Central memory CD4-positive, alpha-beta T cell (primary cell): ENCODE results near the gene RIMBP2.

Experiments used
- DNase-seq: peaks from one replicate; pipeline ENCODE4 v3.0.0; 2022

RIMBP2 gene

DNA sequence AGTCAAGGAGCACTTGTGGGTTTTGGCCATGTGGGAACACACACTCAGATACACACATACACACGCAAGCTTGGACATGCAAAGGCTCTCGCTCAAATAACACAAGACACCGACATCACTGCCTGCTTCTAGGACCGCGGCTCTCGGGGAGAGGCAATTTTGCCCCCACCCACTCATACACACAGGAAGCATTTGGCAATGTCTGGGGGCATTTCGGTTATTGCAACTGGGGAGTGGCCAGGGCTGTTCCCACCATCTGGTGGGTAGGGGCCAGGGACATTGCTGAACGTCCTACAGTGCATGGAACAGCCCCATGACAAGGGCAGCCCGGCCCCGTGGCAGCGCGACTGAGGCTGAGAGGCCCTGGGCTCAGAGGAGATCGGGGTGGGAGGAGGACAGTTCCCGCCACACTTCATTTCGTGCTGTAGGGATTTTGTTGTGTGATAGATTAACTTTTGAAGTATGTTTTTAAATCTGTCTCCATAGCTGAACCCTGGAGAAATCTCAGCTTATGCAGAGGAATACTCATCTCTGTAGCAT is 35.6 kb downstream of the RIMBP2 start:
- no peak for DNase-seq

DNA sequence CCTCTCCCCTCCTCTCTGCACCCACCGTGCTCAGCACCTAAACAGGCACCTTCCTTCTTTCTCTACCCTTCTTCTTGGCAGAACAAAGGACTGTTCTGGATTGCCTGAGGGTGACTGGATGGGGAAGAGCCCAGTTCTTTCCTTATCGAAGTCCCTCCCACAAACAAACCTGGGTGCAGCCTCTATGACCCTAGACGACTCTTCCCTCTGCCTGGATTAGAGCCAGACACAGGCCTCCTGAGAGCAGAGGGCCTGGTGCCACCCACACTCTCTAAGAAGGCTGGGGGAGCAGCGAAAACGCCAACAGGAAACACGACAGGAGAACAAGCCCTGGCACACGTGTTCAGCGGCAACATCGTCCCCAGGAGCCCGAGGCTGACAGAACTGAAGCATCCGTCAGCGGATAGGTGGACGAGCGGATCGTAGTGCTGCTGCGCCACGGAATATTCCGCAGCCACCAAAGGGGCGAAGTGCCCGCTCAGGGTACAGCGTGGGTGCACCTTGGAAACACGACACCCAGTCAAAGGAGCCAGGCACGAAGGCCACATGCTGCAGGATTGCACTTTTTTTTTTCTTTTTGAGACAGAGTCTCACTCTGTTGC is 38.0 kb downstream of the RIMBP2 start:
- no peak for DNase-seq

DNA sequence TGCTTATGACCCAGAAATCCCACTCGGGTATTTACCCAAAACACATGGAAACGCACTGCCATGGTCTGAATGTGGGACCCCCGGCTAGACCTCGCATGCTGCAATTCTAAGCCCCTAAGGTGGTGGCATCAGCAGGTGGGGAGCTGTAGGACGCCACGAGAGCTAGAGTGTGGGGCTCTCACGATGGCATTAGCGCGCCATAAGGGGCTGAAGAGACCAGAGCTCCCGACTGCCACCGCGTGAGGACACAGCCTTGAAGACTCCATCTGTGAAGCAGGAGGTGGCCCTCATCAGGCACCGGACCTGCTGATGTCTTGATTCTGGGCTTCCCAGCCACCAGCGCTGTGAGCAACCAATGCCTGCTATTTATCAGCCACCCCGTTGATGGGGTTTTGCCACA is 40.3 kb downstream of the RIMBP2 start:
- DNase-seq: no peak

- DNase-seq: no peak
Measured at GRCh38 chr12:130675121-130675520, 41.0 kb downstream of the RIMBP2 start.

DNA sequence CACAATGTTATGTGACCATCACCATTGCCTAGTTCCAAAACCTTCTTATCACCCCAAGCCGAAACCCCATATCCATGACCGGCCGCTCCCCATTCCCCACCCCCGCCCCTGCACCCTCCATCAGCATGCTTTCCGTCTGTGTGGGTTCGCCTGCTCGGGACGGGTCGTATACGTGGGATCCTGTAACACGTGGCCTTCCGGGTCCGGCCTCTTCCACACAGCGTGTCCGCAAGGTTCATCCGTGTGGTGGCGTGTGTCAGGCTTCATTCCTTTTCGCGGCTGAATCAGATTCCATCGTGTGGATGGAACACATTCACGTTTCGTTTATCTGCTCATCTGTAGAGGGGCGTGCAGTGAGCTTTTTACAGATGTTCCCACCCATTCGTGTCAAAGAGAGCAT is 41.4 kb downstream of the RIMBP2 start:
- no peak for DNase-seq

GRCh38 chr12:130673036-130673705 is 42.9 kb downstream of the RIMBP2 start:
- DNase-seq: no peak

GRCh38 chr12:130672089-130672820 is 43.8 kb downstream of the RIMBP2 start:
- no peak for DNase-seq

DNA sequence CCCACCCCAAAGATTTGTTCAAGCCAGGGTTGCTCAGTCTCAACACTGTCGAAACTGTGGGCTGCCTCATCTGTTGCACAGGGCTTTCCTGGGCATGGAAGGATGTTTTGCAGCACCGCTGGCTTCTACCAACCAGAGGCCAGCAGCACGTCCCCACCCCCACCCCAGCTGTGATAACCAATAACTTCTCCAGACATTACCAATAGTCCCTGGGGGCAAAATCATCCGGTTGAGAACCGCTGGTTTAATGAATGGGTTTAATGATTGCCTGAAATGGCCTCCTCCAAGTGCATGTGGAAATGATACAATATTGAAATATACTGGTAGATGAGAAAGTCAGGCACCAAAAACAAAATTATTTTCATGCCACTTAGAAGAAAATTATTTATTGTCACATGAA is 44.5 kb downstream of the RIMBP2 start:
- DNase-seq: no peak

GRCh38 chr12:130669797-130670196 is 46.3 kb downstream of the RIMBP2 start:
- DNase-seq: no peak

GRCh38 chr12:130669205-130669557 is 46.9 kb downstream of the RIMBP2 start:
- no peak for DNase-seq

GRCh38 chr12:130668286-130669204 is 47.6 kb downstream of the RIMBP2 start:
- DNase-seq: no peak

GRCh38 chr12:130667421-130667960 is 48.6 kb downstream of the RIMBP2 start:
- no peak for DNase-seq

DNA sequence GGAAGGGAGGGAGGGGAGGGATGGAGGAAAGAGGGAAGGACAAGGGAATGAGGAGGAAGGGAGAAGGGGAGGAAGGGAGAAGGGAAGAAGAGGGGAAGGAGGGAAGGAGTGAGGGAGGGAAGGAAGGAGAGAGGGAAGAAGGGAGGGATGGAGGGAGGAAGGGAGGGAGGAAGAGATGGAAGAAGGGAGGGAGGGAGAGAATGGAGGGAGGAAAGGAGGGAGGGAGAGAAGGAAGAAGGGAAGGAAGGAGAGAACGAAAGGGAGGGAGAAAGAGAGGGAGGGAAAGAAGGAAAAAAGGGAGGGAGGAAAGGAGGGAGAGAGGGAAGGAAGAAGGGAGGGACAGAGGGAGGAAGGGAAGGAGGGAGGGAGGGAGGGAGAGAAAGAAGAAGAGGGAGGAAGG is 49.5 kb downstream of the RIMBP2 start:
- no peak for DNase-seq

- DNase-seq: no peak
Measured at GRCh38 chr12:130665753-130666152, 50.3 kb downstream of the RIMBP2 start.

DNA sequence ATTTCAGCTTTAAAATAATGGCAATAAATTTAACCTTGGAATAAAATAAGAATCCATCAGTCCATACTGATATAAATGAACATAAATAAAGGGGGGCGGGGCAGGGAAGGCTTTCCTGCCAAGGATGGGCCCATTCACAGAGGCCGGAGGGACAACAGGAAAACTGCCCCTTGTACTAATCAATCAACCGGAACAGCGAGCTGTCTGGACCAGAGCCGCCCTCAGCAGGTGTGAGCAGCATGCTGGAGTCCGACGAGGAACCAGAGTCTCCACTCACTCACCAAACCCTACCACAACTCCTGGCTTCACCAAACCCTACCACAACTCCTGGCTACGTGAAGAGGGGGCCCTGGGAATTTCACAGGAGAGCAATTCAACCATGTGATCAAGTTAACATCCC is 51.3 kb downstream of the RIMBP2 start:
- no peak for DNase-seq

- no peak for DNase-seq
Measured at GRCh38 chr12:130664252-130664651, 51.8 kb downstream of the RIMBP2 start.

DNA sequence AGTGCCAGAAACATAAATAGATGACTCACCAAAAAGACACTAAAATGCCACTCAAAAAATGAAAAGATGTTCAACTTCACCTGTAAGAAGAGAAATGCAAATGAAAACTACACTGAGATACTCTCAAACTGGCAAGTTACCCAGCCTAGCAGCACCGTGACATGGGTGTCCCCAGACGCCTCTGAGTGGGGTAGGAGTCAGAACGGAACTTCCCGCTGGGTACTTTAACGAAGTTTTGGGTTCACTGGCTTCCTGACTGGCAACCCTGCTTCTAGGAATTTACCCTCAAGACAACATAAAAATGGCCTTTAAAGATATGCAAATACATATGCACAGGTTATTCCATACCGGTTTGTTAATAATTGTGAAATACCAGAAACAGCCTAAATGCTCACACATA is 52.6 kb downstream of the RIMBP2 start:
- DNase-seq: no peak

DNA sequence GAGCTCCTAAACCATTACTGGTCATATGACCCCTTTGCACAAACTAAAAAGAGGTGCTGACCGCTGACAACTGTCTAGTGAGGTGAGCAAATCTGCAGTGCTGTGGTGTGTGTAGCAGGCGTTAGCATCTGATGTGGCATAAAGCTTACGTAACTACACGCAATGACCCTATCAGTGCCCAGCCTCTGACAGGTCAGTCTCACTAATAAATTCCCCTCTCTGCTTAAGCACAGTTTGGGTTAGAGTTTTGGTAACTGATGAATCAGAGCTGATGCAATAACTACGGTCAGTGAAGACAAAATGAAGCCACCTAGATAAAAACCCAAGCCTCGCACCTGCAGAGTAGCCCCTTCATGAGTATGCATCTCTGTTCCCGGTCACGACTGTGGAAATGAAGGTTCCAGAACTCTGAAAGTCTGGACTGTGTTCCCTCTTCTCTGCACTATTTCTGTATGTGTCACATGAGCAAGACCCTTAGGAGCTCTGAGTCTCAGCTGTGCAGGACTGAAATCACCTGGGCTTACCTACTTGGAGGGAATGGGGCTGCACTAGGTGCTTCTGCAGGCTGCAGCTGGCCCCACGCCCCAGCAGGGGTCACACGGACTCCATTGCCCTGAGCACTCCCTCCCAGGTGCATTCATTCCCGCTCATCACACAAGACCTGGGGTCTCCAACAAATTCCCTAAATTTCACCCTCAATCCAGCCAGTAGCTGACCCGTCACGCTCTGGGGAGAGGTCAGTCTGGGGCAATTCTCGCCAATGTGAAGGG is 54.4 kb downstream of the RIMBP2 start:
- DNase-seq: no peak

DNA sequence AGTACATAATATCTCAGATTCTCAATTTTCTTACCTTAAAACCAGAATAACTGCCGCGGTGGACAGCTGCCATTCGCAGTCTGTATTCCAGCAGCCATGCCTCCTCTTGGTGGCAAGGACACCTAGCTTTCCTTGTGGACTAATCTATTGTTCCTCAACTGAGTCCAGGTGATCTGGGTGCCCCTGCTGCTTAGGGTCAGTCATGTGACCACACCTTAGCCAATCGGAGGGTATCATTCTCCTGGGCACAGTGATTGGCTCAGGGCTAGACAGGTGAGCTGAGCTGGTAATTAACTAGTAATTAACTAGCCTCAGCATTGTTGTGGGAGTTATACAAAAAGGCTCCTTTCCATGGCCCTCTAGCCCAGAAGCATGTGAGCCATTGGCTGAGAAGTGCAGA is 55.0 kb downstream of the RIMBP2 start:
- DNase-seq: no peak

- DNase-seq: no peak
Measured at GRCh38 chr12:130658145-130658911, 57.8 kb downstream of the RIMBP2 start.

DNA sequence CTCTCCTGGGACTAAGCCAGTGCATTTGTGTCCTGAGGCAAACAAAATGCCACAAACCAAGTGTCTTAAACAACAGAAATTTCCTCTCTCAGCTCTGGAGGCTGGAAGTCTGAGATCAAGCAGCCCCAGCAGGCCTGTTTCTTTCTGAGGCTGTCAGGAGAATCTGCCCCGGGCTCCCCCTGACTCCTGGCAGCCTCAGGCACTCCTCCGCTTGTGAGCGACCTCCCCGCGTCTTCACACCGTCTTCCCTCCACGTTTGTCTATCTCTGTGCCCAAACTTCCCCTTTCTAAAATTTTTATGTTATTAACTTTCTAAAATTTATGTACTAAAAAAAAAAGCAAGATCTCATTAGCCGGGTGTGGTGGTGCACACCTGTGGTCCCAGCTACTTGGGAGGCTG is 59.7 kb downstream of the RIMBP2 start:
- no peak for DNase-seq
